NCI-H2107 (cell line): ENCODE measurements around the gene PIEZO2.

Experiments used
- DNase-seq: peaks from one replicate; lab custom pipeline; 2025; lab: John Stamatoyannopoulos, UW

PIEZO2 gene

DNA sequence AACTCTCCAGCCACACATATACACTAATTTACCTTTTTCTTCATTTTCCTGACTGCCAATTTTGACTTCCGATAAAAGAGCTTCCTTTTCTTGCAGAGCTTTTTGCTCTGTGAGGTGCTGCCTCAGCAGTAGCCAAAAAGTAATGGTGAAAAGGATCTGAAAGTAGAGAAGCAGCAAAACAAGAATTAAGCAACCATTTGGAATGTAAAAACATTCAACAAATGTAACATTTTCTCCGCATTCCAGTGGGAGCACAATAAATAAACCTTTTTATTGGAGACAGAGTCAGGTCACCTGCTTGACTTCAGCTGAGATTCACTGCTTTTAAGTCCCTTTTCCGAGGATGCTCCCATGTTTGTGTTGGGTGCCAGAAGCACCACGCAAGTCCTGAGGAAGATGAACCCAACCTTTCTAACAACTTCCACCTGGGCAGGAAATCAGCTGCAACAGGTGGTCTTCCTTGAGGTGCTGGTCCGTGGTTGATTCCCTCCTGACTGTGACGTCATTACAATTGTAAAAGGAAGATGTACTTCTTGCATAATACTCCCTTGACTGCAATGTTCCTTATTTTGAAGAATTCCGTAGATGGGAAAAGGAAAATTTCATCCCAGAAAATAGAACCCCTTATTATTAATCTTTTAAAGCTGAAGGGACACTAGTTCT, 358.1 kb downstream of the PIEZO2 start:
- DNase-seq, result no peak

DNA sequence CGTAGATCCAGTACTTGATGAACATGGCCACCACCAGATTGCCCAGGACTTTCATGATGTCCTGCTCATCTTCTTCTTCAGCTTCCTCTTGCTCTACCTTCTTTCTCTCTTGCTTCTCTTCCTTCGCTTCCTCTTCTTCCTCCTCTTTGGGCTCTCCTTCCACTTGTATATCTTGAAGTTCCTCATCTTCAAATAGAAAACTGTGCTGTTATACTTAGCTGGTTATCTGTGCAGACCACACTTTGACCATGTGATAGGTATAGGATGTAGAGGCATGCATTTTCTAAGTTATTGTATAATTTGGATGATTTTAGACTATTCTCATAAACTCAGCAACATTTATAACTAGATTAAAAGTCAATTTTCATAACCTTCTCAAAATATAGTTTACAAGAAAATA, 360.2 kb downstream of the PIEZO2 start:
- DNase-seq, result no peak

GRCh38 chr18:10787293-10787901, 362.0 kb downstream of the PIEZO2 start:
- peak; percentile 6 for DNase-seq

GRCh38 chr18:10785798-10786197, 363.6 kb downstream of the PIEZO2 start:
- DNase-seq, result no peak

DNA sequence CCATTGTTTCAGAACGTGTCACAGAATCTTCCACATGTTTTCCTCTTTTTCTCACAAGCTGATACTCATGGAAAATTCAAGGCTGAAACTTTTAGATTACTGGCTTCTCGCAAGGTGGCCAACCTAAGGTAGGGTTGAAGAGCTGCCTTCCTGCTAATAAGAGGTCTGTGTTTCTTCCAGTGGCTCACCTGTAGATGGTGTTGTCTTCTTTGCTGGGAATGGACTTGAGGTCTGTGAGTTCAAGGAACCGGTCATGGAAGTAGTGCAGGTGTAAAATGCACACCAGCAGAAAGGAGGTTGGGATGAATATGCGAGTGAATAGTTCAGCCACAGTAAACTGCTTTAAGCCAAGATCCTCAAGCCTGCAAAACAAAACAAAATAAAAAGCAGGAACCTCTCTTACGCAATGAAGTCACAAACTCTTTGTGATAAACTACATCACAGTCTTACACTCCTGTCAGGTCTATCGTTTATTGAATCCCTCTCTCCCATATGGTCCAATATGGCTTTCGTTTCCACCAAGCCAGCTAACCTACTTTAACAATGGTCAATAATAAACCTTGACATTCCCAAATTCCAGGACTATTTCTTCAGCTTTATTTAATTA, 364.7 kb downstream of the PIEZO2 start:
- DNase-seq, result no peak

- DNase-seq, result no peak
These were observed 365.4 kb downstream of the PIEZO2 start for GRCh38 chr18:10783941-10784340.

DNA sequence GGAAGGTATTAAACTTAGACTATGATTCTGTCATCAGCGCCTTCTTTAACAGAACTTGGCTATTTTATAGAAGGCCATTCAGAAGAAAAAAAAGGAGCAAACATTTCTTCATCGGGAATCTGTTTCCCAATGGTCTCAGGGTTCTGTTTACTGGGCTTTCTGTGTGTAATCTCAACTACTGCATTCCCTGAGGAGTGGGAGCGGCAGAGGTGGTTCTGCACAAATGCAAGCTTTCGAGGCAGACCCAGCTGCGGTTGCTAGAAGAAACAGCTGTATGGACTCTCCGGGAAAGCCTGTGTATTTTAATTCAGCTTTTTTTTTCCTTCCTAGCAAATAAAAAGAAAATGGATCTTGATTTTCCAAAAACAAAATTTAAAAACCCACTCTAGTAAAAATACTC, 372.9 kb downstream of the PIEZO2 start:
- no peak for DNase-seq

DNA sequence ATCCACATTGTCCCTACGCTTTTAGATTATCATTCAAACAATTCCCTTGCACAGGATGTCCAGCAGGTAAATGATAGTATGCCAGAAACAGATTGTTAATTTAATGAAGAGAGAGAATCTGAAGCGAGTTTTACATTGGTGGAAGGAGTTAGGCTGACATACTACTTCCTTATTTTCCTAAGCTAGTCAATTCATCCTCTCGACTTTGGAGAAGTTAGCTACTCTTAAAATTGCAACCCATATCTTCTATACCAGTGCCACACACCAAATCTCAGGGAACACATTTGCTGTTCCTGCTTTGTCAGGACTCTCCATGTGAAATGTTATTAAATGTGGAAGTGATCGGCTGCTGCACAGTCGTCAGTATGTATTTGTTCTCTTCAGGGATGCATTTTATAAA, 374.3 kb downstream of the PIEZO2 start:
- DNase-seq, result no peak

GRCh38 chr18:10771053-10771709, 378.2 kb downstream of the PIEZO2 start:
- no peak for DNase-seq

- no peak for DNase-seq
These were observed 379.1 kb downstream of the PIEZO2 start for GRCh38 chr18:10770264-10770663.

DNA sequence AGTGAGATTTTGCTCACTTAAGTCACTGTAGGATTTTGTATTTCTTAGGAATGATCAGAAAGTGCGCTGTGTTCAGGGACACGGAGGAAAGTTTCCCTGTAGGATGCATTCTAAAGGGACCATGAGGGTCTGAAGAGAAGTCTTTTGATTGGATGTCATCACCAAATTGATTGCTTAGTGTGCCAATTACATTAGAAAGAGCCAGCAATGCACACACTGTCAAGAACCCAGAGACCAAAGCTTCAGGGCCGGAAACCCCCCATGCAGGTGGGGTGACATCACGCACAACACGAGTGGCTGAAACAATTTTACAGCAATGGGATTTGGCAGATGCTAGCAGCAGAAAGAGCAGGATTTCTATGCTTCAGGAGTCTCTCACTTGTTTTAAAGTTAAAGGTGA, 381.1 kb downstream of the PIEZO2 start:
- no peak for DNase-seq

DNA sequence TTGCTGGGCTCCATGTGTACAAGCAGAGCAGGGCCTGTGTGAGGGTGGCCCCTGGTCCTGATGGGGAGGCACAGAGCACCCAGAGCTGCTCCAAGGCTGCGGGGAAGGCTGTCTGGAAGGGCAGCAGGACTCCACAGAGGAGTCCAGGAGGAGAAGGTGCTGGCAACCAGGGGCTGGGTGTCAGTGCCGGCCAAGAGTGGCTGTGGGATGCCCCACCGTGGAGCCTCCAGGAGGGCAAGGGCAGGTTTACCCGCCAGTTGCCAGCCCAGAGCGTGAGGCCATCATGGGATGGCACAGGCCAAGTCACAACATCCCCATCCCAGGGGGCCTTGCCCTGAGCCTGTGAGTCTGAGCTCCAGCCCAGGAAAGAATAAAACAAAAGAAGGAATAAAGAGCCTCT, 381.7 kb downstream of the PIEZO2 start:
- no peak for DNase-seq

DNA sequence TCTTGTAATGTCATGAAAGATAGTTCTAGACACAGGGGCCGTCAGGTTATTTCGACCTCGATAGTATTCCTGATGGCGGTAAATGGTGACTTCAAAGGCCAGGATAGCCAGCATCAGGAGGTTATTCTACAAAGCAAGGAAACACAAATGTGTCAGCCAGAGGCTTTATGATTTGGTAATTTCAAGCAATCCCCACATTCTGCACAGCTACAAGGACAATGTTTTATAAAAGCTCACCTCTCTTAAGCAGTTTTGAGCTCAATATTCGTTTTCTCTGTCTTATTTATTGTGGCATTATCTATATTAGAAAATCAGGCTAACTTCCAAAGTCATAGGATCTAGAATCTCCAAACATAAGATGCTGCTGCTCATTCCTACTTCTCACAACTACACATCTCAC, 388.4 kb downstream of the PIEZO2 start:
- DNase-seq, result no peak

GRCh38 chr18:10759241-10759640, 390.1 kb downstream of the PIEZO2 start:
- DNase-seq, result no peak

- no peak for DNase-seq
These were observed 391.4 kb downstream of the PIEZO2 start for GRCh38 chr18:10757946-10758345.

DNA sequence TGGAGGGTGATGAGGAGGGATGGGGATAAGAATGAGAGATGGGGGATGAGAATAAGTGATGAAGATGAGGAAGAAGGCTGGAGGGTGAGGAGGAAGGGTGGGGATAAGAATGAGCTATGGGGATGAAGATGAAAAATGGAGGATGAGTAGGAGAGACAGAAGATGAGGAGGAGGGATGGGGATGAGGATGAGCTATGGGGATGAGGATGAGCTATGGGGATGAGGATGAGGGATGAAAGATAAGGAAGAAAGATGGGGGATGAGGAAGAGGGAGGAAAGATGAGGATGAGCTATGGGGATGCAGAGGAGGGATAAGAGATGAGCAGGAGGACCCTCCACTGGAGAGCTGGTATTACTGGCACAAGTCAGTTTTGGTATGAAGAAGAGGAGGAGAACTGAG, 392.0 kb downstream of the PIEZO2 start:
- no peak for DNase-seq

DNA sequence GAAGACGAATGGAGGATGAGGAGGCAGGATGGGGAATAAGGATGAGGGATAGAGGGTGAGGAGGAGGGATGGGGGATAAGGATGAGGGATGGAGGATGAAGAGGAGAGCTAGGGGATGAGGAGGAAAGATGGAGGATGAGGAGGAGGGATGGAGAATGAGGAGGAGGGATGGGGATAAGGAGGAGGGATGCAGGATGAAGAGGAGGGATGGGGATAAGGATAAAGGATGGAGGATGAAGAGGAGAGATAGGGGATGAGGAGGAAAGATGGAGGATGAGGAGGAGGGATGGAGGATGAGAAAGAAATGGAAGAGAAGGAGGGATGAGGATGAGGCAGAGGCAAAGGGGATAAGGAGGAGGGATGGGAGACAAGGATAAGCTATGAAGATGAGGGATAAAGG, 393.5 kb downstream of the PIEZO2 start:
- no peak for DNase-seq

- no peak for DNase-seq
These were observed 395.2 kb downstream of the PIEZO2 start for GRCh38 chr18:10754128-10754527.

GRCh38 chr18:10752382-10752781, 397.0 kb downstream of the PIEZO2 start:
- DNase-seq, result no peak

DNA sequence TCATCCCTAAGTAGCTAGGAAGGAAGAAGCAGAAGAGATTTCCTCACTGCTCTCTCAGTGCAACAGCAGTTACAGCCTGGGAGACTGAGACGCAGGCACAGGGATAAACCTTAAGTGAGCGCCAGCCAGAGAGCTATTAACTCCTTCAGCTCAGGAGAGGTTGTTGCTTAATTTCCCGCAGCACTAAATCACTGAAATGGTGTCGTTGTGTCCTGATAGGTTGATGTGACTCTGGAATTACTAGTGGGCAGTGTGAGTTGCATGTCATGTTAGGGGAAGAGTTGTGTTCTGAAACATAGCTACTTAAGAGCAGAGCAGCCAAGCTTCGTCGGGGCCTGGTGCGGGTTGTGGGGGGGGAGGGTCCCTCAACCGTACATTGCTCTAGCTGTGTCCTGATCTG, 397.7 kb downstream of the PIEZO2 start:
- no peak for DNase-seq

- no peak for DNase-seq
These were observed 399.0 kb downstream of the PIEZO2 start for GRCh38 chr18:10750191-10751035.

DNA sequence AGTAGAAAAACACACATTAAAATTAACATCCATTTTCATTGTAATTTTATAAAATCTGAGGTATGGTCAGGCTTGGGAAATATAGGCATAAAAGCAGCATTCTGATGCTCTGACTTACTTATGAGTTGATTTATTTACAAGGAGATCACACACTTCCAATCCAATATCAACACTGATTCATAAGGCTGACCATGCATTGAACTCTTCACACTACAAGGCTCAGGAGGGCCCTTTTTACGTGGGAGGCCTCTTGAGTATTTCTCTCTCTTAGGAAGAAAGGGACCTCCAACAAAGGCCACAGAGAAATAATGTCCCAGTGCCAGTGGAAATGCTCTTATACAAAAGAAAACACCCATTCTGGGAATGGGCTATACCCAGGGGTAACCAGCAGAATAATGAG, 400.7 kb downstream of the PIEZO2 start:
- no peak for DNase-seq
